ENCODE results near the gene ATP8B2.

Gene ATP8B2

GRCh38 chr1:154326546-154327465, 1.5 kb downstream of the ATP8B2 start (continued):
- peak; percentile 63 for TF ChIP-seq PATZ1 (tag by site-specific recombination; IDR thresholded peaks at IDR 0.05)
- no peak for TF ChIP-seq TRIM28 (IDR thresholded peaks at IDR 0.05; ENCODE audit: borderline replicate concordance, low read length)
- no peak for TF ChIP-seq ZNF677 (tag by site-specific recombination; IDR thresholded peaks at IDR 0.05)
- 0 out of 2 replicates have a peak, but pooled peaks have one; percentile 8 for TF ChIP-seq EGR2 (tag by site-specific recombination; IDR thresholded peaks at IDR 0.05; ENCODE audit: low read depth)
- no peak for TF ChIP-seq ZNF354C (tag by site-specific recombination; IDR thresholded peaks at IDR 0.05; ENCODE audit: borderline replicate concordance, low read depth)
- no peak for TF ChIP-seq ZBTB10 (tag by site-specific recombination; IDR thresholded peaks at IDR 0.05)
- no peak for TF ChIP-seq ZNF747 (tag by site-specific recombination; IDR thresholded peaks at IDR 0.05)
- TF ChIP-seq MEIS1 (CRISPR knock-in tag; IDR thresholded peaks at IDR 0.05; ENCODE audit: borderline replicate concordance): no peak
- TF ChIP-seq ZNF561 (tag by site-specific recombination; IDR thresholded peaks at IDR 0.05; ENCODE audit: borderline replicate concordance): no peak
- no peak for TF ChIP-seq ZNF670 (tag by site-specific recombination; IDR thresholded peaks at IDR 0.05; ENCODE audit: low read depth)
- no peak for TF ChIP-seq KLF10 (tag by site-specific recombination; IDR thresholded peaks at IDR 0.05)
- TF ChIP-seq ZNF175 (tag by site-specific recombination; IDR thresholded peaks at IDR 0.05): no peak
- no peak for TF ChIP-seq ZNF292 (tag by site-specific recombination; IDR thresholded peaks at IDR 0.05; ENCODE audit: borderline replicate concordance, low read depth)
- TF ChIP-seq SP2 (tag by site-specific recombination; IDR thresholded peaks at IDR 0.05): no peak; the same call in 1 of the 2 replicates
- no peak for TF ChIP-seq TCF7L2 (IDR thresholded peaks at IDR 0.05; ENCODE audit: borderline replicate concordance, low read depth, low read length)
- no peak for TF ChIP-seq ZNF37A (tag by site-specific recombination; IDR thresholded peaks at IDR 0.05)
- peak; percentile 40; the same call in 1 of the 2 replicates for TF ChIP-seq ZNF335 (tag by site-specific recombination; conservative IDR thresholded peaks at IDR 0.05)
- TF ChIP-seq BCL11A (tag by site-specific recombination; IDR thresholded peaks at IDR 0.05; ENCODE audit: low read depth): no peak
- no peak for TF ChIP-seq ZNF473 (tag by site-specific recombination; IDR thresholded peaks at IDR 0.05)
- no peak for TF ChIP-seq PRDM2 (tag by site-specific recombination; IDR thresholded peaks at IDR 0.05; ENCODE audit: borderline replicate concordance)
- no peak for TF ChIP-seq ZNF416 (tag by site-specific recombination; IDR thresholded peaks at IDR 0.05)
- no peak for TF ChIP-seq ZNF624 (tag by site-specific recombination; IDR thresholded peaks at IDR 0.05)
- TF ChIP-seq KLF1 (tag by site-specific recombination; IDR thresholded peaks at IDR 0.05): peak; percentile 99
- TF ChIP-seq ZNF621 (tag by site-specific recombination; IDR thresholded peaks at IDR 0.05): no peak
- no peak for TF ChIP-seq ZNF610 (tag by site-specific recombination; IDR thresholded peaks at IDR 0.05; ENCODE audit: borderline replicate concordance)
- no peak for TF ChIP-seq ZBTB44 (tag by site-specific recombination; IDR thresholded peaks at IDR 0.05)
- no peak for TF ChIP-seq ZNF174 (tag by site-specific recombination; IDR thresholded peaks at IDR 0.05)
- TF ChIP-seq ZNF184 (tag by site-specific recombination; IDR thresholded peaks at IDR 0.05): no peak

Data from HEK293 (cell line).